Measurements from ENCODE around the gene CCDC177. TPM values are rescaled to one million over a fixed set of nuclear protein-coding genes. Genes with fewer than 3 reads are reported as not detected.

Gene CCDC177
- total and polyA plus RNA-seq, 9 of the 15 experiments (the other 6 are each of a cell fraction or from before 2014, with no cell fraction given) = not detected

GRCh38 chr14:69611172-69612013, 36.7 kb upstream of the CCDC177 start, which contains the start of gene SUSD6 (continued):
- TF ChIP-seq DLX4 (CRISPR knock-in tag; IDR thresholded peaks at IDR 0.05) (no peak), SMARCA5 (IDR thresholded peaks at IDR 0.05) (no peak), ZNF431 (CRISPR knock-in tag; IDR thresholded peaks at IDR 0.05) (no peak), IFI16 (CRISPR knock-in tag; IDR thresholded peaks at IDR 0.05) (no peak), ELK1 (CRISPR knock-in tag; IDR thresholded peaks at IDR 0.05) (no peak), RAD21 (CRISPR knock-in tag; conservative IDR thresholded peaks at IDR 0.05 in 1 of 2, IDR thresholded peaks at IDR 0.05 in 1 of 2) (no peak), MBD1 (CRISPR knock-in tag; IDR thresholded peaks at IDR 0.05) (no peak), GMEB1 (CRISPR knock-in tag; IDR thresholded peaks at IDR 0.05) (peak; percentile 88), XRCC4 (IDR thresholded peaks at IDR 0.05; ENCODE audit: extremely low read depth, insufficient read depth, insufficient read length) (no peak), ARID1B (IDR thresholded peaks at IDR 0.05) (no peak), ZNF511 (CRISPR knock-in tag; IDR thresholded peaks at IDR 0.05) (no peak), ARHGAP35 (IDR thresholded peaks at IDR 0.05; ENCODE audit: partially characterized antibody) (no peak), ARID3B (CRISPR knock-in tag; IDR thresholded peaks at IDR 0.05; ENCODE audit: borderline replicate concordance) (no peak), ILF3 (IDR thresholded peaks at IDR 0.05; ENCODE audit: borderline replicate concordance) (no peak), NBN (IDR thresholded peaks at IDR 0.05; ENCODE audit: low read depth) (no peak), CREM (IDR thresholded peaks at IDR 0.05; ENCODE audit: low read depth) (peak; percentile 72), ARID3A (IDR thresholded peaks at IDR 0.05; ENCODE audit: borderline replicate concordance, low read depth, low read length) (no peak)
